HepG2 (cell line): Measurements from ENCODE around the gene GBE1. TPM values are rescaled to one million over a fixed set of nuclear protein-coding genes. Genes with fewer than 3 reads are reported as not detected.

ENCODE experiments used
- ATRX ChIP-seq: sonication (generic); formaldehyde crosslinking; IDR thresholded peaks from 2 replicates; pipeline ENCODE4 v1.4.0; 2020; ENCODE audit warnings: missing genetic modification reagents, borderline replicate concordance
- ELF1 ChIP-seq: sonication (generic); formaldehyde crosslinking; IDR thresholded peaks from 2 replicates; pipeline ENCODE4 v1.4.0; 2020; ENCODE audit warnings: missing genetic modification reagents
- JARID2 ChIP-seq: sonication (generic); formaldehyde crosslinking; IDR thresholded peaks from 2 replicates; pipeline ENCODE4 v1.8.1; 2023; ENCODE audit warnings: missing genetic modification reagents, inconsistent platforms; ENCODE audit not compliant: insufficient replicate concordance
- KDM5B ChIP-seq: sonication (generic); formaldehyde crosslinking; IDR thresholded peaks from 2 replicates; pipeline ENCODE4 v1.4.0; 2020; ENCODE audit warnings: missing genetic modification reagents, mild to moderate bottlenecking, borderline replicate concordance
- MTF2 ChIP-seq: sonication (generic); formaldehyde crosslinking; IDR thresholded peaks from 2 replicates; pipeline ENCODE4 v1.5.0; 2020; ENCODE audit warnings: missing genetic modification reagents, borderline replicate concordance
- RBM22 ChIP-seq: fragments of 200-400 bp; formaldehyde crosslinking; optimal IDR thresholded peaks from 2 replicates; pipeline ENCODE3; 2017; ENCODE audit warnings: mild to moderate bottlenecking, low read length, moderate library complexity
- RXRA ChIP-seq: sonication (generic); formaldehyde crosslinking; IDR thresholded peaks from 2 replicates; pipeline ENCODE4 v1.5.1; 2020; ENCODE audit warnings: missing genetic modification reagents
- TAF15 ChIP-seq: fragments of 200-400 bp; formaldehyde crosslinking; IDR thresholded peaks from one replicate; pipeline ENCODE4 v1.6.1; 2018; ENCODE audit warnings: mild to moderate bottlenecking, low read depth, low read length; ENCODE audit not compliant: poor library complexity, severe bottlenecking
- ZNF256 ChIP-seq: sonication (generic); formaldehyde crosslinking; conservative IDR thresholded peaks from 2 replicates; pipeline ENCODE4 v1.4.0; 2020; ENCODE audit warnings: missing genetic modification reagents
- ZNF264 ChIP-seq: sonication (generic); formaldehyde crosslinking; IDR thresholded peaks from 2 replicates; pipeline ENCODE4 v1.4.0; 2020; ENCODE audit warnings: missing genetic modification reagents
- ZNF563 ChIP-seq: sonication (generic); formaldehyde crosslinking; IDR thresholded peaks from 2 replicates; pipeline ENCODE4 v1.8.0; 2022; ENCODE audit warnings: mild to moderate bottlenecking, moderate library complexity, missing genetic modification reagents
- polyA plus RNA-seq, 8 experiments: library from polyadenylated mRNA; depleted of rRNA in 3 of 8; stranded (reverse) in 7 of 8; unstranded in 1 of 8; fragments of >200 nt; fragmentation: Illumina TruSeq in 4 of 8; extraction: Trizol in 4 of 8; gene quantifications; 2 replicates each; pipeline versions ENCODE4 v1.2.1 to v1.2.3, GENCODE V29; 2011 to 2016; ENCODE audit warnings: low read depth in 4 of 8, missing spikeins in 1 of 8, mixed read lengths in 1 of 8; ENCODE audit not compliant: insufficient read depth in 1 of 8
- total RNA-seq, 5 experiments: library from RNA; depleted of rRNA; stranded (reverse); fragments of >200 nt; fragmentation: Illumina TruSeq; extraction: Trizol; gene quantifications; 2 replicates each; pipeline ENCODE4 v1.2.3, GENCODE V29; 2016; ENCODE audit warnings: low read depth in 1 of 5
- TF ChIP-seq, protein P1 (sequence below), 2 experiments: sonication (generic) in 1 of 2; formaldehyde crosslinking in 1 of 2; IDR thresholded peaks; 2 replicates each; pipeline versions ENCODE4 v1.6.1 to v1.9.0; 2014 to 2022; ENCODE audit warnings: antibody characterized with exemption in 1 of 2, borderline replicate concordance in 1 of 2, inconsistent platforms in 1 of 2, low read depth in 1 of 2, missing genetic modification reagents in 1 of 2
- TF ChIP-seq, protein P2 (sequence below): IDR thresholded peaks from 2 replicates; pipeline ENCODE4 v1.6.1; 2016; ENCODE audit warnings: low read depth, missing genetic modification reagents, missing compliant biosample characterization

The GBE1 gene
- total and polyA plus RNA-seq, 2 of the 13 experiments (the other 11 are each of a cell fraction or from before 2014, with no cell fraction given), result 22.9 to 36.1 TPM

DNA sequence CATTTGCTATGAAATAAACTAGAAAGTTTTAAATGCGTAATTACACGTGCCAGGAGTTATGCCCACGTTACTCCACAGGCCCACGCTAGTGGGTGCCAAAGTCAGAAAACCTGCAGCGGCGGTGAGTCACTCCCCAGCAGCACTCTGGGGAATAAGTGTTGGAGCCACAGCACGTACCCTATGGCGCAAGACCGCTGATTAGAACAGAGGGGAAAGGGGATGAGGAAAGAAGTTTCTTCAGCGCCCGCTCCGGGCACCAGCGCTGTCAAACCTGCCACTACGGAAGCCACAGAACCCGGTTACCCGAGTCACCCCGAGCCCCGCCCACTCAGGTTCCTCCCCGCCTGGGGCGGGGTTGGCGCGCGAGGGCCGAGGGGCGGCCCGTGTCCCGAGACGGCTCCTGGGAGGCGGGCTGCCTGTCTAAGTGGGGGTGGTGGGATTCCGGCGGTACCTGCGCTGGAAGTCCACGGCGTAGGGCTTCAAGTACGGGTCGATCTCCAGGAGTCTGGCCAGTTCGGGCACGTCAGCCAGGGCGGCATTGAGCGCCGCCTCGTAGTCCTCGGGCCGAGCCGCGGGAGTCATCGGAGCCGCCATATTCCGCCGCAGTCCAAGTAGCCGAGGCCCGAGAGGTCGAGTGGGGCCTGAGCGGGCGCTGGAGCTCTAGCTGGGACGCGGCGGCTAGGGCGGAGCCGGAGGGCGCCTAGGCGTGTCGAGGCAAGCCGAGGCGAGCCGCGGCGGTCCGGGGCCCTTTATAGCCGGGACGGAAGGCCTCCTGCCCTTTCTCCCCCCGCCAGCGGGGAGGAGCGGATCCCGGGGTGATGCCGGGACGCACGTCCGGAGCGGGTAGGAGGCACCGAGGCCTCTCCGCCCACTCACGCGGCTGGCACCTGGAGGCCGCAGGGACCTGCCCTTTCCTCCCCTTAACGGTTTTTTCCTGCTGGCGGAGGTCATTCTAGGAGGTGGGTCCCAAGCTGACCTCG, at the start of gene GBE1 (continued):
- peak; percentile 96 for TF ChIP-seq ZNF256 (CRISPR knock-in tag)
- TF ChIP-seq ELF1 (CRISPR knock-in tag), result peak; percentile 65
- TF ChIP-seq, protein P1, sequence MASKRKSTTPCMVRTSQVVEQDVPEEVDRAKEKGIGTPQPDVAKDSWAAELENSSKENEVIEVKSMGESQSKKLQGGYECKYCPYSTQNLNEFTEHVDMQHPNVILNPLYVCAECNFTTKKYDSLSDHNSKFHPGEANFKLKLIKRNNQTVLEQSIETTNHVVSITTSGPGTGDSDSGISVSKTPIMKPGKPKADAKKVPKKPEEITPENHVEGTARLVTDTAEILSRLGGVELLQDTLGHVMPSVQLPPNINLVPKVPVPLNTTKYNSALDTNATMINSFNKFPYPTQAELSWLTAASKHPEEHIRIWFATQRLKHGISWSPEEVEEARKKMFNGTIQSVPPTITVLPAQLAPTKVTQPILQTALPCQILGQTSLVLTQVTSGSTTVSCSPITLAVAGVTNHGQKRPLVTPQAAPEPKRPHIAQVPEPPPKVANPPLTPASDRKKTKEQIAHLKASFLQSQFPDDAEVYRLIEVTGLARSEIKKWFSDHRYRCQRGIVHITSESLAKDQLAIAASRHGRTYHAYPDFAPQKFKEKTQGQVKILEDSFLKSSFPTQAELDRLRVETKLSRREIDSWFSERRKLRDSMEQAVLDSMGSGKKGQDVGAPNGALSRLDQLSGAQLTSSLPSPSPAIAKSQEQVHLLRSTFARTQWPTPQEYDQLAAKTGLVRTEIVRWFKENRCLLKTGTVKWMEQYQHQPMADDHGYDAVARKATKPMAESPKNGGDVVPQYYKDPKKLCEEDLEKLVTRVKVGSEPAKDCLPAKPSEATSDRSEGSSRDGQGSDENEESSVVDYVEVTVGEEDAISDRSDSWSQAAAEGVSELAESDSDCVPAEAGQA (IDR thresholded peaks at IDR 0.05; ENCODE audit: low read depth), result peak; percentile 78
- TF ChIP-seq, protein P1 (CRISPR knock-in tag; IDR thresholded peaks at IDR 0.05; ENCODE audit: borderline replicate concordance), result peak; percentile 94
- TF ChIP-seq TAF15, result no peak
- TF ChIP-seq, protein P2, sequence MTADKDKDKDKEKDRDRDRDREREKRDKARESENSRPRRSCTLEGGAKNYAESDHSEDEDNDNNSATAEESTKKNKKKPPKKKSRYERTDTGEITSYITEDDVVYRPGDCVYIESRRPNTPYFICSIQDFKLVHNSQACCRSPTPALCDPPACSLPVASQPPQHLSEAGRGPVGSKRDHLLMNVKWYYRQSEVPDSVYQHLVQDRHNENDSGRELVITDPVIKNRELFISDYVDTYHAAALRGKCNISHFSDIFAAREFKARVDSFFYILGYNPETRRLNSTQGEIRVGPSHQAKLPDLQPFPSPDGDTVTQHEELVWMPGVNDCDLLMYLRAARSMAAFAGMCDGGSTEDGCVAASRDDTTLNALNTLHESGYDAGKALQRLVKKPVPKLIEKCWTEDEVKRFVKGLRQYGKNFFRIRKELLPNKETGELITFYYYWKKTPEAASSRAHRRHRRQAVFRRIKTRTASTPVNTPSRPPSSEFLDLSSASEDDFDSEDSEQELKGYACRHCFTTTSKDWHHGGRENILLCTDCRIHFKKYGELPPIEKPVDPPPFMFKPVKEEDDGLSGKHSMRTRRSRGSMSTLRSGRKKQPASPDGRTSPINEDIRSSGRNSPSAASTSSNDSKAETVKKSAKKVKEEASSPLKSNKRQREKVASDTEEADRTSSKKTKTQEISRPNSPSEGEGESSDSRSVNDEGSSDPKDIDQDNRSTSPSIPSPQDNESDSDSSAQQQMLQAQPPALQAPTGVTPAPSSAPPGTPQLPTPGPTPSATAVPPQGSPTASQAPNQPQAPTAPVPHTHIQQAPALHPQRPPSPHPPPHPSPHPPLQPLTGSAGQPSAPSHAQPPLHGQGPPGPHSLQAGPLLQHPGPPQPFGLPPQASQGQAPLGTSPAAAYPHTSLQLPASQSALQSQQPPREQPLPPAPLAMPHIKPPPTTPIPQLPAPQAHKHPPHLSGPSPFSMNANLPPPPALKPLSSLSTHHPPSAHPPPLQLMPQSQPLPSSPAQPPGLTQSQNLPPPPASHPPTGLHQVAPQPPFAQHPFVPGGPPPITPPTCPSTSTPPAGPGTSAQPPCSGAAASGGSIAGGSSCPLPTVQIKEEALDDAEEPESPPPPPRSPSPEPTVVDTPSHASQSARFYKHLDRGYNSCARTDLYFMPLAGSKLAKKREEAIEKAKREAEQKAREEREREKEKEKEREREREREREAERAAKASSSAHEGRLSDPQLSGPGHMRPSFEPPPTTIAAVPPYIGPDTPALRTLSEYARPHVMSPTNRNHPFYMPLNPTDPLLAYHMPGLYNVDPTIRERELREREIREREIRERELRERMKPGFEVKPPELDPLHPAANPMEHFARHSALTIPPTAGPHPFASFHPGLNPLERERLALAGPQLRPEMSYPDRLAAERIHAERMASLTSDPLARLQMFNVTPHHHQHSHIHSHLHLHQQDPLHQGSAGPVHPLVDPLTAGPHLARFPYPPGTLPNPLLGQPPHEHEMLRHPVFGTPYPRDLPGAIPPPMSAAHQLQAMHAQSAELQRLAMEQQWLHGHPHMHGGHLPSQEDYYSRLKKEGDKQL, result peak; percentile 52; the same call in 1 of the 2 replicates
- TF ChIP-seq MTF2 (CRISPR knock-in tag), result peak; percentile 99
- peak; percentile 96 for TF ChIP-seq KDM5B (CRISPR knock-in tag)
- peak; percentile 99 for TF ChIP-seq RXRA (CRISPR knock-in tag)
- TF ChIP-seq RBM22, result no peak
- no peak for TF ChIP-seq ATRX (CRISPR knock-in tag)
- TF ChIP-seq ZNF264 (CRISPR knock-in tag), result no peak; the same call in 1 of the 2 replicates
- peak; percentile 25 for TF ChIP-seq JARID2
- TF ChIP-seq ZNF563 (CRISPR knock-in tag), result peak; percentile 87; the same call in 1 of the 2 replicates
